ENCODE results near the gene SYCP2. TPM values are rescaled to one million over a fixed set of nuclear protein-coding genes. Genes with fewer than 3 reads are reported as not detected.

The SYCP2 gene
- total RNA-seq, 3 donors from 2014 or later, result 4.5 to 30.1 (median 12.5) TPM

DNA sequence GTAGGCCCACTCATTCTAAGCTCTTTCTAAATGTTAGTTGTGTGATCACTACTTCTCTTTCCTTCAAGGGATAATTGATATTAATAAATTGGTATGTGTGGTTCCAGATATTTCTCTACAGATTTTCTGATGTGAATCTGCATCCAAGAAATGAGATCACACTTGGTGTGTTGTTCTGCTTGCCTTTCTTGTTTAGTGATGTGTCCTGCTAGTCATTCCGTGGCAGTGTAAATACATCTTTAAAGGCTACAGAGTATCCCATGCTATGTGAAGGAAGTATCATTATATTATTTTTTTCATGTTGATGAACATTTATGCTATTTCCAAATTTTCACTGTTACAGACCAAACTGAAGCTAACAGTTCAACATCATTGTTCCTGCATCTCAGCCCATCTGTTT, 38.0 kb upstream of the SYCP2 start:
- intact Hi-C loops (cut with DNase I; ENCODE audit: low total_unique reads), result no loop called here
- no peak for DNase-seq (ENCODE audit: low spot score in 2 of 2)

DNA sequence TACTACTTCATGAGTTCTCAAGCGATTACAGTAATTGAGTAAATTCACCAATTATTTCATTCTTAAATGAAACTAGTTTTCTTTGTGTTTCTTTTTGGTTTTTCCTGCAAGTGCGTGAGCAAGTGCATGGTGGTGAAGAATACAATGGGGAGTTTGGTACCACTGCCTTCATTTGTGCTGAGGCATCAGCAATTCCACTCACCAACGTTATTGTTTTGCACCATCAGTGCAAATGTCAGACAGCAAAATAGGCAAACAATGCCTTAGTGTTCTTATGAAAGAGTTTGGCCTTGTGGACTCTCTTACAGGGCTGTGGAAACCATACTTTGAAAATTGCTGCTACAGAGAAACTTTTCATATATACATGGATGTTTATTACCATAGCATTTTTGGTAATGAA, 33.0 kb upstream of the SYCP2 start:
- Histone ChIP-seq H3K36me3 (no peaks in the 10 kb centered on the region), H3K27me3 (no peaks in the 10 kb centered on the region), H3K4me1 (no peaks in the 10 kb centered on the region), H3K27ac (no peak overlapping the region), H3K4me3 (no peak overlapping the region), H3K9me3 (no peaks in the 10 kb centered on the region)
- intact Hi-C loops (cut with DNase I; ENCODE audit: low total_unique reads), result no loop called here
- TF ChIP-seq POLR2AphosphoS5 (IDR thresholded peaks at IDR 0.05) (no peak), CTCF (IDR thresholded peaks at IDR 0.05) (no peak), POLR2A (IDR thresholded peaks at IDR 0.05) (no peak)
- no peak for DNase-seq (ENCODE audit: low spot score in 2 of 2)

More for the DNA sequence above, 38.0 kb upstream of the SYCP2 start:
- H3K4me1 ChIP-seq, result no peaks in the 10 kb centered on the region
- H3K36me3 ChIP-seq, result no peaks in the 10 kb centered on the region
- TF ChIP-seq CTCF (IDR thresholded peaks at IDR 0.05), result no peak
- no peak for TF ChIP-seq POLR2AphosphoS5 (IDR thresholded peaks at IDR 0.05)
- TF ChIP-seq POLR2A (IDR thresholded peaks at IDR 0.05), result no peak
- no peak overlapping the region for H3K27ac ChIP-seq
- no peaks in the 10 kb centered on the region for H3K27me3 ChIP-seq
- no peak overlapping the region for H3K4me3 ChIP-seq
- H3K9me3 ChIP-seq, result no peaks in the 10 kb centered on the region

GRCh38 chr20:59962155-59962554, 28.7 kb upstream of the SYCP2 start:
- no peak for TF ChIP-seq POLR2A (IDR thresholded peaks at IDR 0.05)
- TF ChIP-seq POLR2AphosphoS5 (IDR thresholded peaks at IDR 0.05), result no peak
- TF ChIP-seq CTCF (IDR thresholded peaks at IDR 0.05), result no peak
- intact Hi-C loops (cut with DNase I; ENCODE audit: low total_unique reads), result loop anchor here (2.0 kb wide), 1 partner anchor 15 kb away; no protein-coding TSS in a partner anchor
- Histone ChIP-seq H3K27me3 (no peaks in the 10 kb centered on the region), H3K27ac (no peak overlapping the region), H3K4me3 (no peak overlapping the region), H3K4me1 (no peaks in the 10 kb centered on the region), H3K9me3 (no peaks in the 10 kb centered on the region), H3K36me3 (no peaks in the 10 kb centered on the region)
- DNase-seq (ENCODE audit: low spot score in 2 of 2), result no peak

GRCh38 chr20:59961423-59961822, 28.0 kb upstream of the SYCP2 start:
- no peaks in the 10 kb centered on the region for H3K36me3 ChIP-seq
- intact Hi-C loops (cut with DNase I; ENCODE audit: low total_unique reads), result no loop called here
- no peaks in the 10 kb centered on the region for H3K4me1 ChIP-seq
- no peak overlapping the region for H3K4me3 ChIP-seq
- H3K9me3 ChIP-seq, result no peaks in the 10 kb centered on the region
- no peak for DNase-seq (ENCODE audit: low spot score in 2 of 2)
- TF ChIP-seq POLR2AphosphoS5 (IDR thresholded peaks at IDR 0.05), result no peak
- TF ChIP-seq CTCF (IDR thresholded peaks at IDR 0.05), result no peak
- TF ChIP-seq POLR2A (IDR thresholded peaks at IDR 0.05), result no peak
- H3K27me3 ChIP-seq, result no peaks in the 10 kb centered on the region
- no peak overlapping the region for H3K27ac ChIP-seq

DNA sequence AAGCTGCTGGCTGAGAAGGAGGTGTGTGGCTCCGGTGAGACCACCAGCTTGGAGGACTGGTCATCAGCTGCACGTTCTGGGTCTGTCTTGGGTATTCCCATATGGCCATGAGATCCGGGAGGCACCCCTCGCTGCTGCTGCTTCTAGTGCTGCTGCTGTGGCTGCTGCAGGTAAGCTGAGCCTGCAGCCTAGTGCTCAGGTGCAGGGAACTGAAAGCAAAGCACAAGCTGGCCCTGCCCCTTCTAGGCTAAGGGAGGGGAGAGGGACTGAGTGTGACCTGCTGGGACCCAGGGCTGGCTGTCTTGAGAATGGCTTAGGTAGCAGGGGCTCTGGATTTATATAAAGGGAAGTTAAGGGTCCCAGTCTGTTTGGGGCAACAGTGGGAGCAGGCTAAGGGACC, 25.2 kb upstream of the SYCP2 start:
- DNase-seq (ENCODE audit: low spot score in 2 of 2), result no peak
- intact Hi-C loops (cut with DNase I; ENCODE audit: low total_unique reads), result no loop called here
- Histone ChIP-seq H3K36me3 (no peaks in the 10 kb centered on the region), H3K4me3 (no peak overlapping the region), H3K27ac (no peak overlapping the region), H3K27me3 (no peaks in the 10 kb centered on the region), H3K4me1 (no peaks in the 10 kb centered on the region), H3K9me3 (no peaks in the 10 kb centered on the region)
- TF ChIP-seq POLR2AphosphoS5 (IDR thresholded peaks at IDR 0.05) (no peak), POLR2A (IDR thresholded peaks at IDR 0.05) (no peak), CTCF (IDR thresholded peaks at IDR 0.05) (no peak)
